ENCODE results near the gene PCDHA2. TPM values are rescaled to one million over a fixed set of nuclear protein-coding genes. Genes with fewer than 3 reads are reported as not detected.
"Not testable (repeated sequence)": the region's sequence is repeated elsewhere in the genome, so short reads cannot be mapped to it uniquely, and the experiment has no call there.

Gene PCDHA2
- total and polyA plus RNA-seq, 2 of the 13 experiments (the other 11 are each of a cell fraction or from before 2014, with no cell fraction given), result not detected

GRCh38 chr5:140801494-140801841 is 6.8 kb downstream of the PCDHA2 start:
- no peak for FAIRE-seq

GRCh38 chr5:140802381-140802780 is 7.7 kb downstream of the PCDHA2 start:
- H3K27me3 ChIP-seq (ENCODE audit: control insufficient read depth in 1 of 2, insufficient read depth in 2 of 2, low read length in 2 of 2); CTCF ChIA-PET (ENCODE audit: low intra/inter-chr PET ratio, low total read pairs); H3K79me2 ChIP-seq (ENCODE audit: insufficient read depth, low read length); H3K4me2 ChIP-seq (ENCODE audit: low read depth, low read length); H3K36me3 ChIP-seq (replicated peaks in 1 of 2; ENCODE audit: control insufficient read depth in 1 of 2, insufficient read depth in 2 of 2, low read length in 2 of 2); H3K4me3 ChIP-seq (replicated peaks in 1 of 3; ENCODE audit: insufficient read depth in 1 of 3, low read depth in 2 of 3, low read length in 3 of 3); H2AFZ ChIP-seq (ENCODE audit: low read length); in situ Hi-C loops (cut with HindIII; ENCODE audit: extremely low pct_ligation_motif_present, low pct_unique_long_range_greater_than_20kb); H3K9ac ChIP-seq (ENCODE audit: insufficient read depth, low read depth, low read length); H3K4me1 ChIP-seq (ENCODE audit: insufficient read depth, low read length); DNase-seq (ENCODE audit: low spot score); BruUV-seq (replicated peaks); POLR2A ChIA-PET; H4K20me1 ChIP-seq (ENCODE audit: insufficient read depth, low read length); FAIRE-seq; intact Hi-C loops (cut with micrococcal nuclease; ENCODE audit: unreplicated experiment); H3K27ac ChIP-seq (ENCODE audit: extremely low read length, insufficient read depth, low read length); ATAC-seq: not testable (repeated sequence)
- H3K9me3 ChIP-seq (ENCODE audit: low read length), result peaks cover 21% of the 10 kb centered on the region
- WGBS (ENCODE audit: low lambda C conversion rate), result 83% methylated on average over 45 of the region's 45 CpGs

More at GRCh38 chr5:140801494-140801841, 6.8 kb downstream of the PCDHA2 start:
- Histone ChIP-seq H3K27ac (ENCODE audit: extremely low read length, insufficient read depth, low read length) (no peak overlapping the region), H3K9ac (ENCODE audit: insufficient read depth, low read depth, low read length) (no peak overlapping the region), H3K9me3 (ENCODE audit: low read length) (peaks cover 21% of the 10 kb centered on the region), H4K20me1 (ENCODE audit: insufficient read depth, low read length) (no peaks in the 10 kb centered on the region), H3K4me1 (ENCODE audit: insufficient read depth, low read length) (no peaks in the 10 kb centered on the region), H3K4me3 (replicated peaks in 1 of 3; ENCODE audit: insufficient read depth in 1 of 3, low read depth in 2 of 3, low read length in 3 of 3) (no peak overlapping the region), H3K79me2 (ENCODE audit: insufficient read depth, low read length) (no peaks in the 10 kb centered on the region), H2AFZ (ENCODE audit: low read length) (no peak overlapping the region), H3K4me2 (ENCODE audit: low read depth, low read length) (no peak overlapping the region), H3K27me3 (ENCODE audit: control insufficient read depth in 1 of 2, insufficient read depth in 2 of 2, low read length in 2 of 2) (no peaks in the 10 kb centered on the region), H3K36me3 (replicated peaks in 1 of 2; ENCODE audit: control insufficient read depth in 1 of 2, insufficient read depth in 2 of 2, low read length in 2 of 2) (no peaks in the 10 kb centered on the region)
- TF ChIP-seq EED (CRISPR knock-in tag; IDR thresholded peaks at IDR 0.05) (no peak), ZNF552 (CRISPR knock-in tag; IDR thresholded peaks at IDR 0.05; ENCODE audit: borderline replicate concordance) (no peak), MED1 (CRISPR knock-in tag; IDR thresholded peaks at IDR 0.05) (no peak), ARNT2 (CRISPR knock-in tag; IDR thresholded peaks at IDR 0.05; ENCODE audit: low read depth) (no peak), FOXK2 (IDR thresholded peaks at IDR 0.05) (no peak), ATF5 (CRISPR knock-in tag; IDR thresholded peaks at IDR 0.05; ENCODE audit: low read depth) (no peak)
- WGBS (ENCODE audit: low lambda C conversion rate), result 49% methylated on average over 14 of the region's 16 CpGs
- no peak for ATAC-seq
- DNase-seq (ENCODE audit: low spot score), result no peak
- ChIA-PET POLR2A (no interaction called here), CTCF (ENCODE audit: low intra/inter-chr PET ratio, low total read pairs) (no interaction called here)
- intact Hi-C loops (cut with micrococcal nuclease; ENCODE audit: unreplicated experiment), result no loop called here
- in situ Hi-C loops (cut with HindIII; ENCODE audit: extremely low pct_ligation_motif_present, low pct_unique_long_range_greater_than_20kb), result no loop called here
- no TSS peak for BruUV-seq (replicated peaks)
